AG09319 (cell line): ENCODE results near the gene CHMP6.

Experiments
- DNase-seq: peaks from one replicate; pipeline ENCODE4 v3.0.0-alpha.2; 2010; ENCODE audit warnings: low read depth; ENCODE audit errors: extremely low read depth
- CTCF ChIP-seq: IDR thresholded peaks from 2 replicates; pipeline ENCODE4 v1.5.1; 2011; ENCODE audit warnings: low read depth, mild to moderate bottlenecking, inconsistent platforms, low read length, moderate library complexity

Gene CHMP6

GRCh38 chr17:80978499-80979497 lies 12.8 kb upstream of the CHMP6 start:
- no peak for TF ChIP-seq CTCF
- DNase-seq = no peak

- no peak for DNase-seq
These were observed 11.9 kb upstream of the CHMP6 start for GRCh38 chr17:80979547-80980378.

GRCh38 chr17:80980397-80981061 lies 11.1 kb upstream of the CHMP6 start:
- TF ChIP-seq CTCF = no peak
- DNase-seq = no peak

More at GRCh38 chr17:80979547-80980378, 11.9 kb upstream of the CHMP6 start:
- no peak for TF ChIP-seq CTCF

- peak; percentile 14 for TF ChIP-seq CTCF
- no peak for DNase-seq
These were observed 10.4 kb upstream of the CHMP6 start for GRCh38 chr17:80981062-80981902.

- DNase-seq = no peak
- no peak for TF ChIP-seq CTCF
These were observed 9.7 kb upstream of the CHMP6 start for GRCh38 chr17:80981929-80982425.

- DNase-seq = no peak
These were observed 9.1 kb upstream of the CHMP6 start for GRCh38 chr17:80982426-80982974.

More at GRCh38 chr17:80982426-80982974, 9.1 kb upstream of the CHMP6 start:
- no peak for TF ChIP-seq CTCF
